Mucosa of rectum (tissue), 2 donors: ENCODE results near the gene TIGD1.
A peak's percentile ranks its signal among the peaks of the same experiment; 100 is the strongest.

Experiments
- H3K27ac ChIP-seq, 2 donors: one replicate each; pipeline ENCODE4 v1.7.0; 2013; ENCODE audit warnings: inconsistent platforms in 2 of 2, low read depth in 2 of 2, low read length in 2 of 2
- H3K27me3 ChIP-seq, 2 donors: one replicate each; pipeline ENCODE4 v1.7.0; 2013; ENCODE audit warnings: low read length in 2 of 2; ENCODE audit not compliant: control insufficient read depth in 2 of 2, insufficient read depth in 2 of 2
- H3K36me3 ChIP-seq, 2 donors: one replicate each; pipeline ENCODE4 v1.7.0; 2013; ENCODE audit warnings: low read length in 2 of 2; ENCODE audit not compliant: control insufficient read depth in 2 of 2, insufficient read depth in 2 of 2
- H3K4me1 ChIP-seq, 2 donors: one replicate each; pipeline ENCODE4 v1.7.0; 2013; ENCODE audit warnings: low read length in 2 of 2, mild to moderate bottlenecking in 1 of 2; ENCODE audit not compliant: control insufficient read depth in 2 of 2, insufficient read depth in 2 of 2
- H3K4me3 ChIP-seq, 2 donors: one replicate each; pipeline ENCODE4 v1.7.0; 2013; ENCODE audit warnings: low read length in 2 of 2
- H3K9ac ChIP-seq, 2 donors: one replicate each; pipeline ENCODE4 v1.7.0; 2013; ENCODE audit warnings: low read length in 2 of 2, low read depth in 1 of 2, mild to moderate bottlenecking in 1 of 2
- H3K9me3 ChIP-seq, 2 donors: one replicate each; pipeline ENCODE4 v1.7.0; 2013; ENCODE audit warnings: low read length in 2 of 2; ENCODE audit not compliant: control insufficient read depth in 2 of 2
- donor health status: healthy.
- donor health status: Normal muscosa, but diverticular disease.

The TIGD1 gene

GRCh38 chr2:232550354-232551249, at the start of gene TIGD1, which contains the start of gene EIF4E2:
TSS of gene TIGD1 (minus strand) at chr2:232550557. CDS start at chr2:232549882, 675 bp downstream.
TSS of gene EIF4E2 (plus strand) at chr2:232550689. CDS start at chr2:232550725, 36 bp downstream.
- Histone ChIP-seq H3K27me3 (no peaks in the 10 kb centered on the region), H3K4me1 (peaks cover 3 to 10% of the 10 kb centered on the region in 2 donors), H3K36me3 (peaks cover 5 to 10% of the 10 kb centered on the region in 2 donors), H3K9me3 (no peaks in the 10 kb centered on the region), H3K4me3 (peak within 1 kb of the TSS; percentile 91 to 97), H3K9ac (peak within 1 kb of the TSS; percentile 72 to 96), H3K27ac (peak within 1 kb of the TSS; percentile 98)

- H3K27ac ChIP-seq, result no peak overlapping the region
- no peaks in the 10 kb centered on the region for H3K27me3 ChIP-seq
- no peak overlapping the region for H3K4me3 ChIP-seq
- no peaks in the 10 kb centered on the region for H3K36me3 ChIP-seq
- H3K9me3 ChIP-seq, result no peaks in the 10 kb centered on the region
- H3K4me1 ChIP-seq, result peaks cover 11 to 18% of the 10 kb centered on the region in 2 donors
- no peak overlapping the region for H3K9ac ChIP-seq
Measured at GRCh38 chr2:232598293-232598692, 47.9 kb upstream of the TIGD1 start.

- Histone ChIP-seq H3K4me1 (peaks cover 17 to 24% of the 10 kb centered on the region in 2 donors), H3K27me3 (no peaks in the 10 kb centered on the region), H3K9ac (no peak overlapping the region), H3K9me3 (no peaks in the 10 kb centered on the region), H3K27ac (no peak overlapping the region), H3K4me3 (no peak overlapping the region), H3K36me3 (no peaks in the 10 kb centered on the region)
Measured at GRCh38 chr2:232597362-232598079, 47.2 kb upstream of the TIGD1 start.

GRCh38 chr2:232593982-232594381, 43.6 kb upstream of the TIGD1 start:
- Histone ChIP-seq H3K27me3 (no peaks in the 10 kb centered on the region), H3K4me1 (peaks cover 18 to 25% of the 10 kb centered on the region in 2 donors), H3K9me3 (no peaks in the 10 kb centered on the region), H3K9ac (no peak overlapping the region), H3K4me3 (no peak overlapping the region), H3K27ac (peak overlapping the region; percentile 23 to 80), H3K36me3 (no peaks in the 10 kb centered on the region)

GRCh38 chr2:232592772-232593395, 42.5 kb upstream of the TIGD1 start:
- Histone ChIP-seq H3K4me1 (peaks cover 21 to 31% of the 10 kb centered on the region in 2 donors), H3K27ac (peak overlapping the region; percentile 67 to 80), H3K9me3 (no peaks in the 10 kb centered on the region), H3K9ac (peak overlapping the region in 1 of 2 donors; percentile 1), H3K27me3 (no peaks in the 10 kb centered on the region), H3K4me3 (no peak overlapping the region), H3K36me3 (no peaks in the 10 kb centered on the region)

GRCh38 chr2:232588680-232589585, 38.6 kb upstream of the TIGD1 start:
- H3K4me1 ChIP-seq, result peaks cover 16 to 20% of the 10 kb centered on the region in 2 donors
- H3K9ac ChIP-seq, result no peak overlapping the region
- peaks cover 0 to 2% of the 10 kb centered on the region in 2 donors for H3K36me3 ChIP-seq
- H3K27ac ChIP-seq, result peak overlapping the region in 1 of 2 donors; percentile 32
- no peaks in the 10 kb centered on the region for H3K9me3 ChIP-seq
- H3K27me3 ChIP-seq, result no peaks in the 10 kb centered on the region
- no peak overlapping the region for H3K4me3 ChIP-seq

- H3K27ac ChIP-seq, result no peak overlapping the region
- no peaks in the 10 kb centered on the region for H3K9me3 ChIP-seq
- peaks cover 8 to 11% of the 10 kb centered on the region in 2 donors for H3K4me1 ChIP-seq
- H3K36me3 ChIP-seq, result peaks cover 5 to 6% of the 10 kb centered on the region in 2 donors
- no peak overlapping the region for H3K4me3 ChIP-seq
- H3K9ac ChIP-seq, result no peak overlapping the region
- no peaks in the 10 kb centered on the region for H3K27me3 ChIP-seq
Measured at GRCh38 chr2:232588031-232588430, 37.7 kb upstream of the TIGD1 start.

GRCh38 chr2:232587512-232587911, 37.2 kb upstream of the TIGD1 start:
- H3K4me3 ChIP-seq, result no peak overlapping the region
- H3K27ac ChIP-seq, result no peak overlapping the region
- no peaks in the 10 kb centered on the region for H3K9me3 ChIP-seq
- no peaks in the 10 kb centered on the region for H3K27me3 ChIP-seq
- H3K4me1 ChIP-seq, result peaks cover 4 to 7% of the 10 kb centered on the region in 2 donors
- H3K36me3 ChIP-seq, result peaks cover 9 to 11% of the 10 kb centered on the region in 2 donors
- no peak overlapping the region for H3K9ac ChIP-seq

- no peak overlapping the region for H3K27ac ChIP-seq
Measured at GRCh38 chr2:232586943-232587505, 36.7 kb upstream of the TIGD1 start.

More at GRCh38 chr2:232586943-232587505, 36.7 kb upstream of the TIGD1 start:
- Histone ChIP-seq H3K36me3 (peaks cover 13 to 14% of the 10 kb centered on the region in 2 donors), H3K27me3 (no peaks in the 10 kb centered on the region), H3K9me3 (no peaks in the 10 kb centered on the region), H3K4me1 (peaks cover 3 to 6% of the 10 kb centered on the region in 2 donors), H3K4me3 (no peak overlapping the region), H3K9ac (no peak overlapping the region)
